GM19324 (cell line): ENCODE results near the gene NRBP1.

Experiments
- ATAC-seq: cut with Tn5 transposase; IDR thresholded peaks from one replicate; pipeline ENCODE4 v1.9.1; 2021; ENCODE audit warnings: mild to moderate bottlenecking, moderate library complexity; ENCODE audit not compliant: unreplicated experiment, low FRiP score

Gene NRBP1

GRCh38 chr2:27428213-27428977 lies at the start of gene NRBP1:
NRBP1 (plus strand) TSS chr2:27428631; CDS start chr2:27433274, 4,643 bp downstream.
- ATAC-seq = peak; percentile 94

GRCh38 chr2:27378809-27379290 lies 49.6 kb upstream of the NRBP1 start:
- ATAC-seq = no peak

- no peak for ATAC-seq
Measured at GRCh38 chr2:27379383-27379835, 49.0 kb upstream of the NRBP1 start.

GRCh38 chr2:27379836-27380625 lies 48.4 kb upstream of the NRBP1 start:
- ATAC-seq = no peak

GRCh38 chr2:27380626-27381545 lies 47.5 kb upstream of the NRBP1 start, which contains the start of gene ZNF513:
ZNF513 (minus strand) TSS chr2:27380734; CDS start chr2:27380526, 208 bp downstream.
- peak; percentile 86 for ATAC-seq

- ATAC-seq = no peak
Measured at GRCh38 chr2:27381577-27382181, 46.8 kb upstream of the NRBP1 start.

- no peak for ATAC-seq
Measured at GRCh38 chr2:27390822-27391679, 37.4 kb upstream of the NRBP1 start.

- ATAC-seq = no peak
Measured at GRCh38 chr2:27393225-27393624, 35.2 kb upstream of the NRBP1 start.

- no peak for ATAC-seq
Measured at GRCh38 chr2:27398962-27399361, 29.5 kb upstream of the NRBP1 start.

- ATAC-seq = no peak
Measured at GRCh38 chr2:27400348-27401135, 27.9 kb upstream of the NRBP1 start.

GRCh38 chr2:27407798-27408491 lies 20.5 kb upstream of the NRBP1 start:
- ATAC-seq = no peak

- ATAC-seq = peak; percentile 29
Measured at GRCh38 chr2:27408601-27409320, 19.7 kb upstream of the NRBP1 start.

- peak; percentile 96 for ATAC-seq
Measured at GRCh38 chr2:27409321-27410073, 18.9 kb upstream of the NRBP1 start, which contains the start of gene PPM1G. PPM1G (minus strand) TSS chr2:27409591; CDS start chr2:27409422, 169 bp downstream.

- no peak for ATAC-seq
Measured at GRCh38 chr2:27412419-27413152, 15.8 kb upstream of the NRBP1 start.

- no peak for ATAC-seq
Measured at GRCh38 chr2:27416151-27416550, 12.3 kb upstream of the NRBP1 start.
